ENCODE data around the gene PODXL.

PODXL gene

DNA sequence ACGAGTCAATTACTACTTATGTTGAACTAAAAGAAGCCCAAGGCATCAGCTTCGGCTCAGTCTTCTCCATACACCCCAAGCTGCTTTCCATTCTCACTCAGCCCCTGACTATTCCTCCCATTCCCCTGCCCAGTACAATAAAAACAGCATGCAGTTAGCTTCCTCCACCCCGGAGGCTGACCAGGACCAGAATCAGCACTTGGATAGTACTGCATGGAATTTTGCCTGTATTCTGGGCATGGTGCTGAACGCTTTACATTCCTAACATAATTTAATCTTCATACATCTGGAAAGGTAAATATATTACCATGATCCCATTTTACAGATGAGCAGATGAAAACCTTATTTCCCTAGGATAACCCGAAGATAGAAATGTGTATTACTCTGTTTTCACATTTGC lies 7.5 kb upstream of the PODXL start:
- no peak for DNase-seq

DNA sequence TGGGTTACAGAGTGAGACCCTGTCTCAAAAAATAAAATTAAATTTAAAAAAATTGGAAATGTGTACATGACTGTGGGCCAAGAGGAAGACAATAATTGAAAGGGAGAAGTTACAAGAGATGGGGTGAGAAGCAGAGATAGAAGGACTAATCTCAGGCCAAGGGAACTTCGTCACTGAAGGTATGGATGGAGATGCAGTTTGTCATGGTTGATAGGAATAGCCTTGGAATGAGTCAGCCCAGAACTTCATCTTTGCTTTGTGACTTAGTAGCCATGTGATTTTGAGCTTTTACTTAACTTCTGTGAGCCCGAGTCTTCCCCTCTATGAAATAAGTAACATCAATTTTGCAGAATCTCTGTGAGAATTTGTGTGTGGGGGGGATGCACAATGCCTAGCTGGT lies 6.5 kb upstream of the PODXL start:
- no peak for DNase-seq

DNA sequence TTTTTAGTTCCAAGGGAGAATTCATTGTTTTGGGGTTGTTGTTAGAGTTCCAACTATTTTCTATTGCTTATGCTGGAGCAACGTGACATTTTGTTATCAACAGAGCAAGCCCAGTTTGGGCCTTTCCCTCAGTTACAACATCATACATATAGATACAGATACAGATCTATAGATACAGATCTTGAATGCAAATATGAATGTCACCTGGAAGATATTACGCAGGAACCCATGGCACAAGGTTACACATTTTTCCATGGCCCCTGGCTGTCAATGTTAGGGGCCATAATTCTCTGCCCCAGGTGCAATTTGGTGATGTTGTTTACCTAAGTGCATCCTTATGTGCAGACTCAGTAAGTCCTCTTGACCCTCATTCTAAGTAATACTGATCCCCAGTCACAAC lies 3.6 kb upstream of the PODXL start:
- no peak for DNase-seq

DNA sequence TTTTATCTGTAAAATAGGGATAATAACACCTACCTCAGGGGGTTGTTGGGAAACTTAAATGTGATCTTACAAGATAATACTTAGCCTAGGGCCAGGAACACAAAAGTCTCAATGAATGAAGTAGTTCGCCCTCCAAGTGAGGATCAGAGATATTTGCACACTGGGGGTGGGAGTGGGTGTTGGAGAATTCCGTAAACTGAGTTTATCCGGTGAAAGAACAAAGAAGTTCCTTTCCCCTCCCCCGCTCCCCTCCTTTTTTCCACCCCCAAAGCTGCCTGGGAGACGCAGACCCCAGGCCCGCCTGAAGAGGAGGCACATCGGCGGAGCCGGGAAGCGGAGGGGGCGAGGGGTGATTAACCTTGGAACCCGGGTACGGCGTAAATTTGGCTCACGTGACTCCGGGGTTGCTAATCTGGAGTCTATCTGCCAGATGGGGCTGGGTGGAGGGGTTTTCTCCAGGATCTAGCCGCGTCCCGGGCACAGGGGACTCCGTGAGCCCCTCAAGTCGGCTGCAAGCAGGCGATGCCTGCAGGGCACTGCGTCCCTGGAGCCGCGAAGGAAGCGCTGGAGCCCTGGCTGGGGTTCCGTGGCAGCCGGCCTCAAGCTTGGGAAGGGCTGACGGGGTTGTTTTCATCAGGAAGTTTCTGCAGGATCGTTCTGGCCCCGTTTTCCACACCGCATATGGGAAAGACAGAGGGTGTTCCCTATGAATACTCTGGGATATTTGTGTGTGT lies 1.4 kb upstream of the PODXL start:
- no peak for DNase-seq

DNA sequence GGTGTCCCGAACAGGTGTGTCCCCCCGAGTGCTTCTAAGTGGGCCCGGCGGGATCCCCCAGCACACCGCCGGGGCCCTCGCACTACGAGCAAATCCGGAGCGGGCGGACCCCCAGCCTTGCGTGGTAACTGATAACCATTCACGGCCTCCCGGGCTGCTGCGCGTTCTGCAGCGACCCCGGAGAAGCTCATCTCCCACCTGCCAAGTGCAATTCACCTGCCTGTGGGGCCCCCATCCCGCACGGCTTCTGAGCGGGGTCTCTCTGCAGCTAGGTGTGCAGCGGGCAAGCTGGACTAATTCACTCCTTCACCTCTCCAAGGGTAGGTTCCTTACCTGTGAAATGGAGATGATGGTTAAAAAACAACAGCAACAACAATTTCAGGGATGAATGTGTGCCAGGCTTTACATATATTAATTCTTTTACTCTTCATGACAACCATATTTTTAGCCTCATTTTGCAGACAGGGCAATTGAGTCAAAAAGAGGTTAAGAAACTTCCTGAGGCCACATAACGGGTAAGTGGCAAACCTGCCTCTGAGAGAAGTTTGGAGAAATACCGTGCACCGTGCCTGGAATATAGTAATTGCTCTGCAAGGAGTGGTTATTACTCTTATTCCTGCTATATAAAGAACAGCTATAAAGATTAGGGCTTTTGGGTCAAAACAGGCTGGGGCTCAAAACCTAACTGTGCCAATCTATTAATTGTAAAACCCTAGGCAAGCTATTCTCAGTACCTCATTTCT lies 652 bp upstream of the PODXL start:
- no peak for DNase-seq

DNA sequence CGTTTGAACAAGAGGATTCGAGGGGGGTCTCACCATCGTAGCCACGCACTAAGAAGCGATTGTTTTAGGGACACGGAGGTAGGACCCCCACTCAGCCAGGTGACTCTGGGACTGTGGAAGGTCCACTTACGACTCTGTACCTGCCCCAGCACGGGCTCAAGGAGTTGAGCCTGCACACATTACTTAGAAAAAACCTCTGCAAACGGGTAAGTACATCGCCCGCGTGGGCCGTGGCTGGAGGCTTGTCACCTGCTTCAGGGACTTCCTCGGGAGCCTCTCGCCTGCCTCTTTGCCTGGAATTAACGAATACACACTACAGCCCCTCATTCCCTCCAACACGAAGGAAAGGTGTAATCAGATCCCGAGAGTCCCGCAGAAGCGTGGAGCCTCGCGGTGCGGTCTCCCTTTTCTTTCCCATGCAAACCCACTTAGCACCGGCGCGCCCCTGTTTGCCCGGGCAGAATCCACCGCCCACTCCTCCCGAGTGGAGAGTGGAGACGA lies 826 bp downstream of the PODXL start:
- DNase-seq = no peak

DNA sequence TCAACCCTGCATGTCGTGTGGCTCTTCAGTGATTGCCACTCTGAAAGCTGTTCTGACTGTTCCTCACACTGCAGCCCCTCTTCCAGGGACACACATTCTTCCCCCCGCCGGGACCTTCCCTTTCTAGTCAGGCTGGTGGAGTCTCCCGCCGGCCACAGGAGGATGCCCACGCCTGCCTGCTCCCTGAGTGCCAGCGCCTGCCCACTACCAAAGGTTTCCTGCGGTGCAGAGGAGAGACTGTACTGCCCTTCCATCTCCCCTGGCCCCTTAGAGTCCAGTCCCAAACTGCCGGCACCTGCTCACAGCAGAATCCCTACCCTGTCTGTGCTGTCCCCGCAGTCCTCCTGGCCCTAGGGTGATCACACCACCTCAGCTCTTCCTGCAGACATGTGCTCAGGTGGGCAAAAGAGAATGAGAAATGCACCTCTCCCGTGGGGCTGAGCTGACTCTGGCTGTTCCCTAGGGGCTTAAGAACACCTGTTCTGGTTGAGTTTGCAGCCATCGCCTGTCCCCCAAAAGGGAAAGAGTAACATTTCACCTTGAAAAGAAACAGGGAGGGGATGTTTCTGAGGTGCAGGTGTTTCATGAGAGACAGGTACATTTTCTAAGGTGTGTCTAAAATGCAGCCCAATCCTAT lies 1.4 kb downstream of the PODXL start:
- no peak for DNase-seq

DNA sequence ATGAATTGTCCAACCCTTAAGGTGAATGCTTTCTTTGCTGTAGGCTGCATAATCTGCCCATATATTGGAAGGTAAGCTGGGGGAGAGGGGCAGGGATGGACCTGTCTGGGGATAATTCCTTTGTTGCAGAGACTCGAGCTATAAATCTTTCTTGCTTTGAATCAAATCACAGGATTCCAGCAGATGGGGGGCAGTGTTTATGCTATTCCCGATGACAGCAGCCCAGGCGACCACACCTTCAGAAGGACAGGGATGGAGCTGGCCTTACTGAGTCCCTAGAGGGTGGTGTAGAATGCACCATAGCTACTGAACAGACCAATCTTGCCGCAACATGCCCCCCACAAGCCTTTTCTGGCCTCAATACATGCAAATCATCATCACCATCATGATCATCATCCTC lies 2.5 kb downstream of the PODXL start:
- DNase-seq = no peak

DNA sequence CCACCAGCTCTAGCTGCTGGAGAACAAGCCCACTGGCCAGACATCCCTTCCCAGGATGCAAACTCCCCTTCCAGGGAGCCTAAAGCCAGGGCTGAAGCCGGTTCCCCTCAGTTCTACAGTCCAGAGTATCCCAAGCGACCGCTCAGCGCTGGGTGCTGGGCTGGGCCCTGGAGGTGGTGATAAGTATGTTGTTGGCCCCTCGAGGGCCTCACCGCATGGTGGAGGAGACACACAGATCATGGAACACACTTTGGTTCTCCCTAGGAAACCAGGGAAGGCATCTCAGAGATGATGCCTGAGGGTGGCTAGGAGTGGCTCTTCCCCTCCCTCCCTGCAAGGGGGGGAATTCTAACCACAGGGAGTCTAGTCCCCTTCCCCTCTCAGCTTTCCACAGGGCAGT lies 4.4 kb downstream of the PODXL start:
- DNase-seq = no peak

DNA sequence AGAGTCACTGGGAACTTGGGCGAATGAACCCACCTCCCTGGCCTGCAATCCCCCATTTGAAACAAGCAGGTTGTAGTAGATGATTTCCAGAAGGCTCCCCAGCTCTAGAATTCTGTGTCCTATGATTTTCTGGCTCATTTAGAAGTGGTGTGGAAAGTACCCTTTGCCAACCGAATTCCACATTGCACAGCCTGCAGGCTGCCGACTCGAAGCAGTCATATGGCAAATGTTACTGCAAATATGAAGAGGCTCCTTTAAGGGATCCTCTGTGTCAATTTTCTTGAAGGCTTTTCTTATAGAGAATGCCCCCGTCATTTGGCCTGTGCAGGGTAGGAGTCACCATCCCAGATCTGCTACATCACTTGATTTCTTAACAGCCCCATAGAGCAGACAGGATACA lies 5.6 kb downstream of the PODXL start:
- no peak for DNase-seq

DNA sequence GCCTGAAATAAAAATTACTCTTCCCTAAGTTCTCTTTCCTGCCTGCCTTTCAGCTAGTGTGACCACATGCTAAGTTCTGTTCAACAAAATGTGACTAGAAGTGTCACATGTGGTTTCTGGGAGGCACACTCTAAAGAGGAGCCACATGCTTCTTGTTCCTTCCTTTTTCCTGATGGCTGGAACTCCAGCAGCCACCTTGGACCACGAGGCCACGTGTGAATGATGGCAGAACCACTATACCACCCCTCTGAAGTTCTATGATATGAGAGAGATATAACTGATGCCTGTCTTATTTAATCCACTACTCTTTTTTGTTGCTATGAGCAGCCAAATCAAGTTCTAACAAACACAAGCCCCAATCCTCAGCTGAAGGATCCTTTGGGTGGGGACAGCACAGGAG lies 8.1 kb downstream of the PODXL start:
- DNase-seq = no peak

DNA sequence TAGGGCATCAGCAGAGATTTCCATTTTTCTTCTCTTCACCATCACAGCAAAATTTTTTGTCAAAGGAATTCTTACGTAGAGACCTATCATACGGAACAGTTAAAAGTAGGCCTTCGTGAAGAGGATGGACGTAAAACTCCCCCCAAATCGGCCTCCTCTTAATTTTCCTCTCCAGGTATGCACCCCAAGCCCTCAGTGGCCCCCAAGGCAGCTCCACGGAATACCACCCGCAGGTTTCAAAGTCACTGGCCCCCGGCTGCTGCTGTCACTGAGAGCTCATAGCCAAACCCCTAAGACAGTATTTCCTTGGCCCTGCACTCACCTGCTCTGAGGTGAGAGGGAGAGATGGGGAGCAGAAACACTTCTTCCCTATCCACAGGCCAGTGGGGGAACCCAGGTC lies 8.8 kb downstream of the PODXL start:
- DNase-seq = no peak

DNA sequence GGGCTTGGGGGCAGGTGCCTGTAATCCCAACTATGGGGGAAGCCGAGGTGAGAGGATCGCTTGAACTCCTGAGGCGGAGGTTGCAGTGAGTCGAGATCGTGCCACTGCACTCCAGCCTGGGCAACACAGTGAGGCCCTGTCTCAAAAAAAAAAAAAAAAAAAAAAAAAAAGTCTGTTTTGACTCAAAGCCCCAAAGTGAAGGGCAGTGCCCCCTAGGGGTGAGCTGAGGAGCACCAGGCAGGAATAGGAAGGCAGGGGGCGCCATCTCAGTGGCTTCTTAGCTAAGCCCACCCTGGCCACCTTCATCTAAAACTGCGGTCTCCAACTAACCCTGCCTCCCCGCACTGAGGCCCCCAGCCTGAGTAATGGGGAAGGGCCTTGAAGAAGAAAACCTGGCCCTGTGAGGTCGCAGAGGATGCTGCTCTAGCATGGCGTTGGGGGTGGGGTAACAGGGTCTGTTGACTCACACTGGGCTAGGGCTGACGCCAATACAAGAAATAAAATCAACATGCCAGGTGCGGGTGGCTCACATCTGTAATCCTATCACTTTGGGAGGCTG lies 9.8 kb downstream of the PODXL start:
- no peak for DNase-seq

DNA sequence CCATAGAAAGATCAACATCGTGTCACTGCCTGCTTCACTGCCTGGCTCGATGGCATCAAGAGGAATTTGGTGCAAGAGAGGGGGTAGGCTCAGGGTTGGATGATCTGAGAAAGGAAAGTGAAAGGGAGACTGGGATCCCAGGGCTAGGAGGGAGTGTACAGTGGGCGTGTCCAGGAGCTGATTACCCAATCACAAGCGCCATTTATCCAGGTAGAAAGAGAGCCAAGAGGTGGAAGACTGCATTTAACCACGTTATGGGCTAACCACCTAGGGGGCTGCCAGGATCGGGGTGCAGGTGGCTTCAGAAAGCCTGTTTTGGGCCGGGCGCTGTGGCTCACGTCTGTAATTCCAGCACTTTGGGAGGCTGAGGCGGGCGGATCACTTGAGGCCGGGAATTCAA lies 10.3 kb downstream of the PODXL start:
- peak; percentile 30 for DNase-seq

DNA sequence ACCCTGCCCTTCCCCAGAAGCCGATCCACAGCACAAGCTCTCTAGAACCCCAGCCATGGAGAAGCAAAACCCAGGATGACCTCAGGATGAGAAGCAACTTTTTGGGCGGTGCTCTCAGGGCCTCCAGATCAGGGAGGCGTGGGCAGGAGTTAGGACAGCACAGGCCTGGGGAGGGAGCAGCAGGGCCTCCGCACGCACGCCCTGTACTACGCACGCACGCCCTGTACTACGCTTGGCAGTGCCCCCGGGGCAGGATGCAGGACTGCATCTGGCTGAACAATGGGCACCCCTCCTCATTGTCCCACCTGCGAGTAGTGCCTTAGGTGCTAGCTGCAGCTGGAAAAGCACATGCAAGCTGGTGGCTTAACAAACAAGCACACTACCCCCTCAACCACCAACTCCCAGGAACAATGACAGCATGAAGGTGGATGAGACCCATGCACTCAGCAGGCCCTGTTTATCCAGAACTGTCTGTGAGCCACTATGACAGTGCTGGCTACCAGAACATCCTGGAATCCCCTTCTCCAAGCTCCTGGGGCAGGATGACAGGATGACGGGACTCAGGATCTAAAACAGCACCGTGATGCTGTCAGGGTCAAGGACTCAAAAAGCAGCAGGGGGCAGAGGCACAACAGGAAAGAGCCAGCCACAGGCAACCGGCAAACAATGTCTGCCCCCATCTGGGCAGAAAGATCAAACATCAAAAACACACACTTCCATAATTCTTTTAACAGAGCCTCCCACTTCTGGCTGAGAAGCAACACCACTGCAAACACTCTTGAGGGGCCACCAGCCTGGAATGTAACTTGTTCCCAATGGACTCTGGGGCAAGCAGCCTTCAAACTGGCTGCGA lies 11.8 kb downstream of the PODXL start:
- peak; percentile 40 for DNase-seq

DNA sequence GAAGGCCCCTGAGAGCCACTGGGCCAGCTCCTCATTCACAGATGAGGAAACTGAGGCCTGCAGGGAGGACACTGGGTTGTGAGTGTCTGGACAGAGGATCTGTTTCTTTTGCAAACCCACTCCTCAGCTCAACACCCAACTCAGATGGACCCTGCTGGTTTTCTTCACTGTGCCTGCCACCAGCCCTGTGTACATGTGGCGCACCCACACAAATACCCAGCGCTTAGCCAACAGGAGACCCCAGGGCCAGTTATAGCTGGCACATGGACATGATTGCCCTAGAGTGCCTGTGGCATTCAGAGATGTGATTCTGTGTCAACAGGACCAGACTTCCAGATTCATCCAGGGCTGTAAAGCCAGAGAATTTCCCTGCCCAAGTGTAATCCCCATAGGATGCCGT lies 12.4 kb downstream of the PODXL start:
- no peak for DNase-seq

DNA sequence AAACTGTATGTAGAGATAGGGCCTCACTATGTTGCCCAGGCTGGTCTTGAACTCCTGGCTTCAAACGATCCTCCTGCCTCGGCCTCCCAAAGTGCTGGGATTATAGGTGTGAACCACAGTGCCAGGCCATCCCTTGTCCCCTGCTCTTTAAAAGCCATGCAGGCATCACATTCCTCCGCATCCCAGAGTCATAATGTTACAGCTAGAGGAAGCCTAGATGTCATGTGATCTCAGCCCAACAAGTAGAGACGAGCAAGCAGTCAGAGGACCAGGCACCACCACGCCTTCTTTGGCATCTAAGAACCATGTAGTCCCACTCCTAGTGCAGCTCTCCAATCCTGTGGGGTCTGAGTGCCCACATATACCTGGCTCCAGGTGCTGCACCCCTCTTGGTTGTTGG lies 13.1 kb downstream of the PODXL start:
- no peak for DNase-seq

DNA sequence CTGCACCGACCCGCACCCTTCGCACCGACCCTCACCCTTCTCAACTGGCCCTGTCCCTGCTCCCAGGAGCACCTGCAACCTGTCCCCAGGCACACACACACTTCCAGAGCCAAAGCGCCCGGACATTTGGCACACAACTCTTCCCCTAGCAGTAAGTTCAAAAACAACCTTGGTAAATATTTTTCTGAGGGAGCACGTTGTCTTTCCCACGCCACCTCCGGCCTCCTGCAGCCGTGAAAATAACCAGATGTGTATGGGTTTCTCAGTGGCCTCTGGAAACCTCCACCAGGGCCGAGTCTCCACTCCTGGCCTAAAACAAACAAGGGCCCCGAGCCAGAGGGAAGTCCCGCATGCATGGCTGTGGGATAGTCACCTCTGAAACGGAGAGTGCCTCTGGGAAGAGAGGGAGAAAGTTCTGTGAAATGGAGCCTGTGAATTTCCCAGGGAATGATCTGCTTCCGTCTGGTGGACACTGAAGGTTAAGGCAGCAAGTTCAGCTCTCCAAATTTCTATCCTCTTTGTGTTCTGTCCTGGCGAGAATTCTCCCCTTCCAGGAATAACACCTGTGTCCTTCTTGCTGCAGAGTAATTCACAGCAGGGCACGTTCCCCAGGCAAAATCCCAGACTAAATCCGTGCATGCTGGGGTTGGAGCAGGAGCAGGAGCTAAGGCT lies 15.8 kb downstream of the PODXL start:
- no peak for DNase-seq

DNA sequence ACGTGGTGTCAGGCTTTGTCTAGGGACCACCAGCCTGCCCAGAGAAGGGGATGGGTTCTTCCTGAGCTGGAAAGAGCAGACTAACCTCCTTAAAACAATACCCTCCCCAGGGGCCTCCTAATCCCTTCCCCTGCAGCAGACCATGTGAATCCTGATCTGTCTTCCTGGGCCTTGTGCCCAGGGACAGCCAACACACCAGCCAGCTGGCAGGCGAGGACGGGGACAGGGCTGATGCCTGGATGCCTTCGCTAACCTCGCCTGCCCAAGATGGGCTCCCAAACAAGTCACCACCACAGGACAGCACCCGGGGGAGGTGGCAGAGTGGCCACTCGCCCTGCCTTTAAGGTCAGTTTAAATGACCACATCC lies 17.6 kb downstream of the PODXL start:
- DNase-seq = no peak

DNA sequence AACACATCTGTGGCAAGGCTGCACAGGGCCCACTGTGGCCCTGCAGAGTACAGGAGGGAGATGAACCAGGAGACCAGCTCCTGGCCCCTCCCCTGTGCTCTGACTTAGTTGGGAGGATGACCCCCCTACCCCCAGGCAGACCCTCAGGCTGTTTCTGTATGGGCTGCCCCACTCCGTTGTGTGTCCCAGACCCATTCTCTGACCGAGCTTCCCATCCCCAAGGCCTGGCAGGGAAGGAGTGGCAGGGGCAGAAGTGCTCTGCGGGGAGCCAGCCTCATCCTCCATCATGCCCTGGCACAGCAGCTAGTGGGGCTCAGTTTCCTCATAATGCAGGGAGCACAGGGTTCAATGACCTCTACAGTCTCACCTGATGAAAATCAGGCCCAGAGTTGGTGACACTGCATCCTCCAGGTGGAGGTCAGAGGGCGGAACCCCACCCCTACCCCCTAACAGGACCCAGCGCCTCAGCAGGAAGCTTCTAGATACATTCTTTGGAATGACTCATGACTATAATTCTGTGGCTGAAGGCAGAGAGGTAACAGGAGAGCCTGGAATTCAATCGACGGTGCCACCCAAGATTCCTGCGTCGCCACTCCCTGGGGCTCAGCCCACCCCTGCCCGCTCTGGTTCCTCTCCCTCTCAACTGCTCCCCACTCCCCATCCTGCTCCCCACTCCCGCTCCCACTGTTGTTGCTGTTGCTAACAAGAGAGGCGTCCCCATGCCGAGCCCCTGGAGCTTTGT lies 18.2 kb downstream of the PODXL start:
- DNase-seq = no peak

DNA sequence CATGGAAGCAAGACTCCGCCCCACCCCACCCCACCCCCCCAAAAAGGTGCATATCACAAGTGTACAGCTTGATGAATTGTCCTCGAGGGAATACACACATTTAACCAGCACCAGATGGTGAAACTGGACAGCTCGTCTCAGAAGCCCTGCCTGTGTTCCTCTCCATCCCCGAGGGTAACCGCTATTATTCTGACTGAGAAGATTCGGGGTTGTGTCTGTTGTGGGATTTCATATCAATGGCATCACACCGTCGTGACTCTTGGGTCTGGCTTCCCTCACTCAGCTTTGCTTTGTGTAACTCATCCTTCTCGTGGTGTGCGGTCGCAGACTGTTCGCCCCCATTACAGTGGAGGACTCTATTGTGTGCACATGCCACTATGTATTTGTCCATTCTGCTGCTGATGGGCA lies 18.9 kb downstream of the PODXL start:
- no peak for DNase-seq

Measured in NCI-H510A treated with DMSO at 0.1 percent for 48 hours (cell line).